ENCODE measurements around the gene TCEA2. TPM values are rescaled to one million over a fixed set of nuclear protein-coding genes. Genes with fewer than 3 reads are reported as not detected.

The TCEA2 gene
- total and polyA plus RNA-seq, 2 of the 13 experiments (the other 11 are each of a cell fraction or from before 2014, with no cell fraction given), result 28.1 to 33.7 TPM

DNA sequence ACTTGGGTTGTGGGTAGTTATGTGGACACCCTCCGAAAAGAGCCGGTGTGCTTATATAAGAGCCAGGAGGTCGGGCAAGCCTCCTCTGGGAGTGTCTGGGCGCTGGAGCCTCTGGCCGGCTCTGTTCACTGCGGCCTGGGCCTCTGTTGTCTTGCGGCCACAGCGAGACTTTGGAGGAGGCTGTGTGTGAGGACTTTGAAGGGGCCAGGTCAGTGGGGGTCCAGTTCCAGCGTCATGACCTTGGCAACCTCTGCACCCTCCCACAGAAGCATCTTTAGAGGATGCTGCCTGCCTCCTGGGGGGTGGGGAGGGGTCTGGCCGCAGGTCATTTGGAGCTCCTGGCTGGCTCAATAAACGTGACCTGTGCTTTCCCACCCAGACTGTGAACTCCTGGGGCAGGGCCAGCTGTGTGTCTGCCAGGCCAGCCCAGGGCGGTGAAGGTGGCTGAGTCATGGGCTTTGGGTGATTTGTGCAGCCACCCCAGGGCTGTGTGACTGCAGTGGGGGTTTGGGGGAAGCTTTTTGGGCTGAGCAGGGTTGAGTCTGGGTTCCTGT, 1.2 kb downstream of the TCEA2 start (continued):
- TF ChIP-seq, protein P1, sequence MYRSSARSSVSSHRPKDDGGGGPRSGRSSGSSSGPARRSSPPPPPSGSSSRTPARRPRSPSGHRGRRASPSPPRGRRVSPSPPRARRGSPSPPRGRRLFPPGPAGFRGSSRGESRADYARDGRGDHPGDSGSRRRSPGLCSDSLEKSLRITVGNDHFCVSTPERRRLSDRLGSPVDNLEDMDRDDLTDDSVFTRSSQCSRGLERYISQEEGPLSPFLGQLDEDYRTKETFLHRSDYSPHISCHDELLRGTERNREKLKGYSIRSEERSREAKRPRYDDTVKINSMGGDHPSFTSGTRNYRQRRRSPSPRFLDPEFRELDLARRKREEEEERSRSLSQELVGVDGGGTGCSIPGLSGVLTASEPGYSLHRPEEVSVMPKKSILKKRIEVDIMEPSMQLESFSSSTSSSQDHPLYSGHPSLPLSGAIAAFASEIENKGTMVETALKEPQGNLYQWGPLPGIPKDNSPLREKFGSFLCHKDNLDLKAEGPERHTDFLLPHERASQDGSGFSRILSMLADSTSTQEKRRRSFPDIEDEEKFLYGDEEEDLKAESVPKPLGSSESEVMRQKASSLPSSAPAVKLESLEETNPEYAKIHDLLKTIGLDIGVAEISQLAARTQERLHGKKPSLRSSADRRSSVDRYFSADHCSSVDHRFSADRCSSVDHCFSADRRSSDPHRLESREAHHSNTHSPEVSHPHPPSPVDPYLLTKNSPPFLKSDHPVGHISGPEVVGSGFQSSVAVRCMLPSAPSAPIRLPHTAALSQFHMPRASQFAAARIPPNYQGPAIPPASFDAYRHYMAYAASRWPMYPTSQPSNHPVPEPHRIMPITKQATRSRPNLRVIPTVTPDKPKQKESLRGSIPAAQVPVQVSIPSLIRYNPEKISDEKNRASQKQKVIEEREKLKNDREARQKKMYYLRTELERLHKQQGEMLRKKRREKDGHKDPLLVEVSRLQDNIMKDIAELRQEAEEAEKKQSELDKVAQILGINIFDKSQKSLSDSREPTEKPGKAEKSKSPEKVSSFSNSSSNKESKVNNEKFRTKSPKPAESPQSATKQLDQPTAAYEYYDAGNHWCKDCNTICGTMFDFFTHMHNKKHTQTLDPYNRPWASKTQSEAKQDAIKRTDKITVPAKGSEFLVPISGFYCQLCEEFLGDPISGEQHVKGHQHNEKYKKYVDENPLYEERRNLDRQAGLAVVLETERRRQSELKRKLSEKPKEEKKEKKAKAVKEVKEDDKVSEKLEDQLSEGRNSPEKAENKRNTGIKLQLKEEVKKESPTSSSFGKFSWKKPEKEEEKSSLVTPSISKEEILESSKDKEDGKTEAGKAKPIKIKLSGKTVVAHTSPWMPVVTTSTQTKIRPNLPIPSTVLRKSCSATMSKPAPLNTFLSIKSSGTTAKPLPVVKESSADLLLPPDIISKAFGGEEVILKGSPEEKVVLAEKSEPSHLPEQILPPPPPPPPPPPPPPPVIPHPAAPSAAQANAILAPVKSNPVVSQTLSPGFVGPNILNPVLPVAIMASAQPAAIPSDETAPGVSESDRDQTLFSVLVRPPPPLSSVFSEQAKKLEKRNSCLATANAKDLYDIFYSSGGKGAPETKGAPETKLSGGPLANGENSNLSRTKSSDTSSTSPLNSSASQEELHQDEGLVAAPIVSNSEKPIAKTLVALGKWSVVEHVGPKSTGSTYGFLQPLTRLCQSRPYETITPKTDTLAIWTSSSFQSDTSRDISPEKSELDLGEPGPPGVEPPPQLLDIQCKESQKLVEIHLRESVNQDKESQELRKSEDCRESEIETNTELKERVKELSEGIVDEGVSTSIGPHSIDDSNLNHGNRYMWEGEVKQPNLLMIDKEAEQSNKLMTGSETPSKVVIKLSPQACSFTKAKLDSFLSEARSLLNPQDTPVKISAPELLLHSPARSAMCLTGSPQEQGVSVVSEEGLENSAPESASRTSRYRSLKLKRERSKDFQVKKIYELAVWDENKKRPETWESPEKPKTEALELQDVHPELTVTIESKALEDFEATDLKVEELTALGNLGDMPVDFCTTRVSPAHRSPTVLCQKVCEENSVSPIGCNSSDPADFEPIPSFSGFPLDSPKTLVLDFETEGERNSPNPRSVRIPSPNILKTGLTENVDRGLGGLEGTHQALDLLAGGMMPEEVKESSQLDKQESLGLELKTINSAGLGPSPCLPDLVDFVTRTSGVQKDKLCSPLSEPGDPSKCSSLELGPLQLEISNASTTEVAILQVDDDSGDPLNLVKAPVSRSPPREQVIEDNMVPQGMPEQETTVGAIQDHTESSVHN (CRISPR knock-in tag; IDR thresholded peaks at IDR 0.05), result 0 out of 2 replicates have a peak, but pooled peaks have one; percentile 31
- TF ChIP-seq XRCC5 (optimal IDR thresholded peaks at IDR 0.05; ENCODE audit: low read length) (peak; percentile 60), NFYC (CRISPR knock-in tag; IDR thresholded peaks at IDR 0.05) (no peak), ZFP41 (CRISPR knock-in tag; IDR thresholded peaks at IDR 0.05; ENCODE audit: borderline replicate concordance) (no peak), MED13 (CRISPR knock-in tag; IDR thresholded peaks at IDR 0.05) (0 out of 2 replicates have a peak, but pooled peaks have one; percentile 2), ZBTB21 (CRISPR knock-in tag; IDR thresholded peaks at IDR 0.05) (0 out of 2 replicates have a peak, but pooled peaks have one; percentile 42), ZNF768 (CRISPR knock-in tag; IDR thresholded peaks at IDR 0.05) (no peak), ZC3H13 (CRISPR knock-in tag; IDR thresholded peaks at IDR 0.05) (peak; percentile 72; the same call in 1 of the 2 replicates), SRSF1 (optimal IDR thresholded peaks at IDR 0.05; ENCODE audit: low read depth, low read length) (peak; percentile 56), NCOR1 (IDR thresholded peaks at IDR 0.05; ENCODE audit: borderline replicate concordance, low read length) (no peak)
- TF ChIP-seq, protein P2, sequence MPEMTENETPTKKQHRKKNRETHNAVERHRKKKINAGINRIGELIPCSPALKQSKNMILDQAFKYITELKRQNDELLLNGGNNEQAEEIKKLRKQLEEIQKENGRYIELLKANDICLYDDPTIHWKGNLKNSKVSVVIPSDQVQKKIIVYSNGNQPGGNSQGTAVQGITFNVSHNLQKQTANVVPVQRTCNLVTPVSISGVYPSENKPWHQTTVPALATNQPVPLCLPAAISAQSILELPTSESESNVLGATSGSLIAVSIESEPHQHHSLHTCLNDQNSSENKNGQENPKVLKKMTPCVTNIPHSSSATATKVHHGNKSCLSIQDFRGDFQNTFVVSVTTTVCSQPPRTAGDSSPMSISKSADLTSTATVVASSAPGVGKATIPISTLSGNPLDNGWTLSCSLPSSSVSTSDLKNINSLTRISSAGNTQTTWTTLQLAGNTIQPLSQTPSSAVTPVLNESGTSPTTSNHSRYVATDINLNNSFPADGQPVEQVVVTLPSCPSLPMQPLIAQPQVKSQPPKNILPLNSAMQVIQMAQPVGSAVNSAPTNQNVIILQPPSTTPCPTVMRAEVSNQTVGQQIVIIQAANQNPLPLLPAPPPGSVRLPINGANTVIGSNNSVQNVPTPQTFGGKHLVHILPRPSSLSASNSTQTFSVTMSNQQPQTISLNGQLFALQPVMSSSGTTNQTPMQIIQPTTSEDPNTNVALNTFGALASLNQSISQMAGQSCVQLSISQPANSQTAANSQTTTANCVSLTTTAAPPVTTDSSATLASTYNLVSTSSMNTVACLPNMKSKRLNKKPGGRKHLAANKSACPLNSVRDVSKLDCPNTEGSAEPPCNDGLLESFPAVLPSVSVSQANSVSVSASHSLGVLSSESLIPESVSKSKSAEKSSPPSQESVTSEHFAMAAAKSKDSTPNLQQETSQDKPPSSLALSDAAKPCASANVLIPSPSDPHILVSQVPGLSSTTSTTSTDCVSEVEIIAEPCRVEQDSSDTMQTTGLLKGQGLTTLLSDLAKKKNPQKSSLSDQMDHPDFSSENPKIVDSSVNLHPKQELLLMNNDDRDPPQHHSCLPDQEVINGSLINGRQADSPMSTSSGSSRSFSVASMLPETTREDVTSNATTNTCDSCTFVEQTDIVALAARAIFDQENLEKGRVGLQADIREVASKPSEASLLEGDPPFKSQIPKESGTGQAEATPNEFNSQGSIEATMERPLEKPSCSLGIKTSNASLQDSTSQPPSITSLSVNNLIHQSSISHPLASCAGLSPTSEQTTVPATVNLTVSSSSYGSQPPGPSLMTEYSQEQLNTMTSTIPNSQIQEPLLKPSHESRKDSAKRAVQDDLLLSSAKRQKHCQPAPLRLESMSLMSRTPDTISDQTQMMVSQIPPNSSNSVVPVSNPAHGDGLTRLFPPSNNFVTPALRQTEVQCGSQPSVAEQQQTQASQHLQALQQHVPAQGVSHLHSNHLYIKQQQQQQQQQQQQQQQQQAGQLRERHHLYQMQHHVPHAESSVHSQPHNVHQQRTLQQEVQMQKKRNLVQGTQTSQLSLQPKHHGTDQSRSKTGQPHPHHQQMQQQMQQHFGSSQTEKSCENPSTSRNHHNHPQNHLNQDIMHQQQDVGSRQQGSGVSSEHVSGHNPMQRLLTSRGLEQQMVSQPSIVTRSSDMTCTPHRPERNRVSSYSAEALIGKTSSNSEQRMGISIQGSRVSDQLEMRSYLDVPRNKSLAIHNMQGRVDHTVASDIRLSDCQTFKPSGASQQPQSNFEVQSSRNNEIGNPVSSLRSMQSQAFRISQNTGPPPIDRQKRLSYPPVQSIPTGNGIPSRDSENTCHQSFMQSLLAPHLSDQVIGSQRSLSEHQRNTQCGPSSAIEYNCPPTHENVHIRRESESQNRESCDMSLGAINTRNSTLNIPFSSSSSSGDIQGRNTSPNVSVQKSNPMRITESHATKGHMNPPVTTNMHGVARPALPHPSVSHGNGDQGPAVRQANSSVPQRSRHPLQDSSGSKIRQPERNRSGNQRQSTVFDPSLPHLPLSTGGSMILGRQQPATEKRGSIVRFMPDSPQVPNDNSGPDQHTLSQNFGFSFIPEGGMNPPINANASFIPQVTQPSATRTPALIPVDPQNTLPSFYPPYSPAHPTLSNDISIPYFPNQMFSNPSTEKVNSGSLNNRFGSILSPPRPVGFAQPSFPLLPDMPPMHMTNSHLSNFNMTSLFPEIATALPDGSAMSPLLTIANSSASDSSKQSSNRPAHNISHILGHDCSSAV (CRISPR knock-in tag; IDR thresholded peaks at IDR 0.05; ENCODE audit: borderline replicate concordance), result 0 out of 2 replicates have a peak, but pooled peaks have one; percentile 53
